GM12865 (cell line): Measurements from ENCODE around the gene NFATC3.
A peak's percentile ranks its signal among the peaks of the same experiment; 100 is the strongest.

Experiments
- DNase-seq: peaks from one replicate; pipeline ENCODE4 v3.0.0; 2010; ENCODE audit warnings: low read depth
- H3K4me3 ChIP-seq: 2 replicates; pipeline ENCODE4 v1.5.1; 2011; ENCODE audit warnings: mild to moderate bottlenecking, low read depth, low read length, control low read depth
- CTCF ChIP-seq: IDR thresholded peaks from 2 replicates; pipeline ENCODE4 v1.5.1; 2011; ENCODE audit warnings: low read length, control low read depth, low read depth, inconsistent platforms; ENCODE audit not compliant: insufficient read depth; ENCODE audit errors: missing control alignments

Gene NFATC3

DNA sequence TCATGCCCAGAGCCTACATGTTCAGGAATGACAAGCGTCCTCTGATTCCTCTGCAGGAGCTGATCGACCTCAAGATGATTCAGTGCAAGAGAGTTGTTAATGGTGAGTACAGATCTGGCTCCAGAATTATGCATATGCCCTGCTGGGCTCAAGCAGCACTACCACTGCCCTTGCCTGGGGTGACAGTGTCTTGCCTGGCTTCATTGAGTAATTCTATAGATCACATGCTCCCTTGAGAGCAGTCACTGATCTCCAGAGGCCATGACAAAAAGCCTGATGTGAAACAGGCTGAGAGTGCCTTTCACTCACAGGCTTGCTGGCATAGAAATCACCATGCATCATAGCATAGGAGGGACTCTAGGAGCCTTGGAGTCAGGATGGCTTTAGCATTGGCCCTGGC is 35.7 kb upstream of the NFATC3 start:
- no peak for DNase-seq
- no peak for TF ChIP-seq CTCF
- no peak overlapping the region for H3K4me3 ChIP-seq

- no peak overlapping the region for H3K4me3 ChIP-seq
- no peak for DNase-seq
- no peak for TF ChIP-seq CTCF
Measured at GRCh38 chr16:68055395-68055794, 29.8 kb upstream of the NFATC3 start.

DNA sequence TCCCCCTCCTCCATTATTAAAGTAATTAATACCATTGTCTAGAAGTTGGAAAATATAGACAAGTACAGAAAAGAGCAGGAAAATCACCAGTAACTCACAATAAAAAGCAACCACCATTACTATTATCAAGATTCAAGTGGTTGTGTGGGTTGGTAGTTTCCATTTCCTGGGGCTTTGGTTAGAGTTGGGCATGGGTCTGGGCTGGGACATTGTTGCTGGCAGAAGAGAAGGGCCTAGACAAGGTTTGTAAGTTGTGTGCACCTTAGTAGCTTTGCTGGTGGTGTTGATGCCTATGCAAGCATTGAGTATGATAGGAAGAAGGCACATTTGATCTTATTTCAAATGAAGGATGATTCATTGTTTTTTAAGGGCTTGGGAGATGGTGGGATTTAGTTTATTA is 25.4 kb upstream of the NFATC3 start:
- DNase-seq, result no peak
- no peak for TF ChIP-seq CTCF
- no peak overlapping the region for H3K4me3 ChIP-seq

GRCh38 chr16:68061396-68061795 is 23.8 kb upstream of the NFATC3 start:
- TF ChIP-seq CTCF, result no peak
- DNase-seq, result no peak
- no peak overlapping the region for H3K4me3 ChIP-seq

DNA sequence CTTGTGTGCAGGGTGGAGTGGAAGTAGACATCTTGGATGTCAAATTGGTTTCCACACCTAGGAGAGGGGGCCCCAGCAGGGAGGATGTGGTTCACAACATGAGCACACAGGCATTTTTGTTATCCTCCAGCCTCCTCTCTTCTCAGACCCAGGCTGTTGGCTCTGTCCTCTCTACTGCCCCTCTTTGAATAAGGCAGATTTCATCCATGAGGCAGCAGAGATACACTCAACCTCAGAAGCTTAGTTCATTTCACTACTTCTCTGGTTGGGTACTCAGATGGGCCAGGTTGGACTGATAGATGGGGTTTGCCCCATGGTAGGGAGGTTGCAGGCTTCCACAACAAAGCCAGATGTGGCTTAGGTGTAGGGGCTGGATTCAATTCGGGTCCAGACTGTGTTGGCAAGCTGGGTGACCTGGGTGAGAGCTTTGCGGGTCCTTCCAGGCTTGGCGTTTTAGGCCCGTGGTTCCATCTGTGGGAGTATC is 22.2 kb upstream of the NFATC3 start:
- no peak overlapping the region for H3K4me3 ChIP-seq
- DNase-seq, result no peak
- no peak for TF ChIP-seq CTCF

- TF ChIP-seq CTCF, result peak; percentile 87
- DNase-seq, result peak; percentile 71
- H3K4me3 ChIP-seq, result no peak overlapping the region
Measured at GRCh38 chr16:68064791-68065365, 20.3 kb upstream of the NFATC3 start.

DNA sequence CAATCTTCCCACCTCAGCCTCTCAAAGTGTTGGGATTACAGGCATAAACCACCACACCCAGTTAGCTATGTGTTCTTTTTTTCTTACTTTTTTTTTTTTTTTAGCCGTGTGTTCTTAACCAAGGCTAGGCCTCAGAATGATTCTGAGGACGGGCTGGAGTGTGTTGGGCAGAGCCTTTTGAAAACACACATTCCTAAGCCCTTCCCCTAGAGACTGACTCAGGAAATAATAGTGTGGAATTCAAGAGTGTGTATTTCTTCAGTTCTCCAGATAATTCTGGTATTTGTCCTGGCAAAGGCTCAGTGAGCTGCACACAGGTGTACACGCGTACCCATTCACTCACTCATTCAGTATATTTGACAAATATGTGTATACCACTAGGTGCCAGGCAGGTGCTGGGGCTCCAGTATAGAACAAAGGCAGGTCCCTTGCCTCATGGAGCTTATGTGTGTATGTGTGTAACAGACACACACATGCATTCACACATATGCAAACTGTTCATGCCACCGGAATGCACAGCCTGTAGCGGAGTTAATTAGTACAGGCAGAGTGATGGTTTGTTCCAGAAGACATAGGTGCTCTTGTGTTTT is 19.4 kb upstream of the NFATC3 start:
- TF ChIP-seq CTCF, result no peak
- no peak for DNase-seq
- H3K4me3 ChIP-seq, result no peak overlapping the region
